Measurements from ENCODE around the gene INO80B. TPM values are rescaled to one million over a fixed set of nuclear protein-coding genes. Genes with fewer than 3 reads are reported as not detected.

Gene INO80B
- total and polyA plus RNA-seq, 9 of the 15 experiments (the other 6 are each of a cell fraction or from before 2014, with no cell fraction given): 0.41 to 22.6 (median 9.0) TPM

DNA sequence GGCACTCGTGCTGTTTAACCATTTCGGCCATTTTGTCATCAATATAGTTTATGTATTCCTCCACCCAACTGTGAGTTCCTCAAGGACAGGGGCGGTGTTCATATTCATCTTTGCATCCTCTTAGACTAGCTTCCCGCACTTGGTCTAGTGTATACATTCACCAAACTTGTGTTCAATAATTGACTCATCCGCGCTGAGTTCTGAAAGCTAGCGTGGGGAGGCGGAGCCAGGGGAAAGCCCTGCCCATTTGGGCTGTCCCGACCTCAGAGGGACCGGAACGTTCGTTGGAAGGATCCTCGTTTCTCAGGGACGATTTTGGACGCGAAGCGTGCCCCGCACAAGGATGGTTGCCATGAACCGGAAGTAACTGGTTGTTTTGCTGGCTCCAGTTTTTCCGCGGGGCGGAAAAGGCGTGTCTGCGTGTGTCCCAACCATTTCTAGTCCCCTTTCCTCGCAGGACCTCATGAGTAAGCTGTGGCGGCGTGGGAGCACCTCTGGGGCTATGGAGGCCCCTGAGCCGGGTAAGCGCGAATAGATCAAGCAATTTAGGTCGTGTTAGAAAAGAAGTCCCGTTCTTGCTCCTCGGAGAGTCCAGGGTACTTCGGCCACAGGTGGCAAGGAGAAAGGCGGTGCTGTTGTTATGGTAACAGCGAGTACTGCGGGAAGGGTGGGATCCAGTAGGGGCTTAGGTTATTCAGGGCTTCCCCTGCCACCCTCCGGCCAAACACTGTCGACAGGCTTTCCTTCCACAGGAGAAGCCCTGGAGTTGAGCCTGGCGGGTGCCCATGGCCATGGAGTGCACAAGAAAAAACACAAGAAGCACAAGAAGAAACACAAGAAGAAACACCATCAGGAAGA is at the start of gene INO80B (continued):
- TF ChIP-seq NR4A1 (CRISPR knock-in tag; IDR thresholded peaks at IDR 0.05) (no peak), NR4A1 (tag; IDR thresholded peaks at IDR 0.05) (0 out of 2 replicates have a peak, but pooled peaks have one; percentile 30), MYC (IDR thresholded peaks at IDR 0.05; ENCODE audit: low read depth, low read length) (peak; percentile 78), MYC (CRISPR knock-in tag; IDR thresholded peaks at IDR 0.05; ENCODE audit: borderline replicate concordance, low read depth) (peak; percentile 69; the same call in 1 of the 2 replicates), KDM5B (IDR thresholded peaks at IDR 0.05; ENCODE audit: insufficient replicate concordance, low read depth, low read length) (peak; percentile 32), ZNF232 (CRISPR knock-in tag; IDR thresholded peaks at IDR 0.05) (no peak), XRCC3 (IDR thresholded peaks at IDR 0.05) (no peak), ILK (tag; IDR thresholded peaks at IDR 0.05; ENCODE audit: borderline replicate concordance, low read depth) (no peak), BCL6 (CRISPR knock-in tag; IDR thresholded peaks at IDR 0.05) (no peak), ZNF77 (CRISPR knock-in tag; IDR thresholded peaks at IDR 0.05) (no peak), MCM7 (IDR thresholded peaks at IDR 0.05) (no peak), JUNB (CRISPR knock-in tag; conservative IDR thresholded peaks at IDR 0.05) (no peak), JUND (IDR thresholded peaks at IDR 0.05; ENCODE audit: borderline replicate concordance, low read depth, low read length) (peak; percentile 73), JUND (tag; IDR thresholded peaks at IDR 0.05; ENCODE audit: borderline replicate concordance, low read depth, low read length) (peak; percentile 74; the same call in 2 of the 3 replicates), ZC3H11A (IDR thresholded peaks at IDR 0.05; ENCODE audit: low read depth, low read length) (peak; percentile 89), PHTF2 (CRISPR knock-in tag; IDR thresholded peaks at IDR 0.05) (no peak), ZNF79 (CRISPR knock-in tag; IDR thresholded peaks at IDR 0.05; ENCODE audit: low read depth) (no peak), ZNF140 (CRISPR knock-in tag; IDR thresholded peaks at IDR 0.05) (no peak)
- TF ChIP-seq, protein P1, sequence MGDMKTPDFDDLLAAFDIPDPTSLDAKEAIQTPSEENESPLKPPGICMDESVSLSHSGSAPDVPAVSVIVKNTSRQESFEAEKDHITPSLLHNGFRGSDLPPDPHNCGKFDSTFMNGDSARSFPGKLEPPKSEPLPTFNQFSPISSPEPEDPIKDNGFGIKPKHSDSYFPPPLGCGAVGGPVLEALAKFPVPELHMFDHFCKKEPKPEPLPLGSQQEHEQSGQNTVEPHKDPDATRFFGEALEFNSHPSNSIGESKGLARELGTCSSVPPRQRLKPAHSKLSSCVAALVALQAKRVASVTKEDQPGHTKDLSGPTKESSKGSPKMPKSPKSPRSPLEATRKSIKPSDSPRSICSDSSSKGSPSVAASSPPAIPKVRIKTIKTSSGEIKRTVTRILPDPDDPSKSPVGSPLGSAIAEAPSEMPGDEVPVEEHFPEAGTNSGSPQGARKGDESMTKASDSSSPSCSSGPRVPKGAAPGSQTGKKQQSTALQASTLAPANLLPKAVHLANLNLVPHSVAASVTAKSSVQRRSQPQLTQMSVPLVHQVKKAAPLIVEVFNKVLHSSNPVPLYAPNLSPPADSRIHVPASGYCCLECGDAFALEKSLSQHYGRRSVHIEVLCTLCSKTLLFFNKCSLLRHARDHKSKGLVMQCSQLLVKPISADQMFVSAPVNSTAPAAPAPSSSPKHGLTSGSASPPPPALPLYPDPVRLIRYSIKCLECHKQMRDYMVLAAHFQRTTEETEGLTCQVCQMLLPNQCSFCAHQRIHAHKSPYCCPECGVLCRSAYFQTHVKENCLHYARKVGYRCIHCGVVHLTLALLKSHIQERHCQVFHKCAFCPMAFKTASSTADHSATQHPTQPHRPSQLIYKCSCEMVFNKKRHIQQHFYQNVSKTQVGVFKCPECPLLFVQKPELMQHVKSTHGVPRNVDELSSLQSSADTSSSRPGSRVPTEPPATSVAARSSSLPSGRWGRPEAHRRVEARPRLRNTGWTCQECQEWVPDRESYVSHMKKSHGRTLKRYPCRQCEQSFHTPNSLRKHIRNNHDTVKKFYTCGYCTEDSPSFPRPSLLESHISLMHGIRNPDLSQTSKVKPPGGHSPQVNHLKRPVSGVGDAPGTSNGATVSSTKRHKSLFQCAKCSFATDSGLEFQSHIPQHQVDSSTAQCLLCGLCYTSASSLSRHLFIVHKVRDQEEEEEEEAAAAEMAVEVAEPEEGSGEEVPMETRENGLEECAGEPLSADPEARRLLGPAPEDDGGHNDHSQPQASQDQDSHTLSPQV (IDR thresholded peaks at IDR 0.05): no peak
- TF ChIP-seq, protein P2, sequence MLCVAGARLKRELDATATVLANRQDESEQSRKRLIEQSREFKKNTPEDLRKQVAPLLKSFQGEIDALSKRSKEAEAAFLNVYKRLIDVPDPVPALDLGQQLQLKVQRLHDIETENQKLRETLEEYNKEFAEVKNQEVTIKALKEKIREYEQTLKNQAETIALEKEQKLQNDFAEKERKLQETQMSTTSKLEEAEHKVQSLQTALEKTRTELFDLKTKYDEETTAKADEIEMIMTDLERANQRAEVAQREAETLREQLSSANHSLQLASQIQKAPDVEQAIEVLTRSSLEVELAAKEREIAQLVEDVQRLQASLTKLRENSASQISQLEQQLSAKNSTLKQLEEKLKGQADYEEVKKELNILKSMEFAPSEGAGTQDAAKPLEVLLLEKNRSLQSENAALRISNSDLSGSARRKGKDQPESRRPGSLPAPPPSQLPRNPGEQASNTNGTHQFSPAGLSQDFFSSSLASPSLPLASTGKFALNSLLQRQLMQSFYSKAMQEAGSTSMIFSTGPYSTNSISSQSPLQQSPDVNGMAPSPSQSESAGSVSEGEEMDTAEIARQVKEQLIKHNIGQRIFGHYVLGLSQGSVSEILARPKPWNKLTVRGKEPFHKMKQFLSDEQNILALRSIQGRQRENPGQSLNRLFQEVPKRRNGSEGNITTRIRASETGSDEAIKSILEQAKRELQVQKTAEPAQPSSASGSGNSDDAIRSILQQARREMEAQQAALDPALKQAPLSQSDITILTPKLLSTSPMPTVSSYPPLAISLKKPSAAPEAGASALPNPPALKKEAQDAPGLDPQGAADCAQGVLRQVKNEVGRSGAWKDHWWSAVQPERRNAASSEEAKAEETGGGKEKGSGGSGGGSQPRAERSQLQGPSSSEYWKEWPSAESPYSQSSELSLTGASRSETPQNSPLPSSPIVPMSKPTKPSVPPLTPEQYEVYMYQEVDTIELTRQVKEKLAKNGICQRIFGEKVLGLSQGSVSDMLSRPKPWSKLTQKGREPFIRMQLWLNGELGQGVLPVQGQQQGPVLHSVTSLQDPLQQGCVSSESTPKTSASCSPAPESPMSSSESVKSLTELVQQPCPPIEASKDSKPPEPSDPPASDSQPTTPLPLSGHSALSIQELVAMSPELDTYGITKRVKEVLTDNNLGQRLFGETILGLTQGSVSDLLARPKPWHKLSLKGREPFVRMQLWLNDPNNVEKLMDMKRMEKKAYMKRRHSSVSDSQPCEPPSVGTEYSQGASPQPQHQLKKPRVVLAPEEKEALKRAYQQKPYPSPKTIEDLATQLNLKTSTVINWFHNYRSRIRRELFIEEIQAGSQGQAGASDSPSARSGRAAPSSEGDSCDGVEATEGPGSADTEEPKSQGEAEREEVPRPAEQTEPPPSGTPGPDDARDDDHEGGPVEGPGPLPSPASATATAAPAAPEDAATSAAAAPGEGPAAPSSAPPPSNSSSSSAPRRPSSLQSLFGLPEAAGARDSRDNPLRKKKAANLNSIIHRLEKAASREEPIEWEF (CRISPR knock-in tag; IDR thresholded peaks at IDR 0.05): no peak

Data from K562 (cell line).